Ovary (tissue), 9 donors: Measurements from ENCODE around the gene CACNA2D3. TPM values are rescaled to one million over a fixed set of nuclear protein-coding genes. Genes with fewer than 3 reads are reported as not detected.

Experiments
- DNase-seq, 5 donors: peaks; one replicate each; pipeline ENCODE4 v3.0.0-alpha.2; 2019 to 2020
- H3K27ac ChIP-seq, 2 donors: fragments of 200-600 bp; one replicate each; pipeline versions ENCODE4 v1.5.1 to v1.8.0; 2019 to 2022
- H3K27me3 ChIP-seq: fragments of 200-600 bp; one replicate; pipeline ENCODE4 v1.8.0; 2022
- H3K36me3 ChIP-seq: fragments of 200-600 bp; sonication (generic); one replicate; pipeline ENCODE4 v1.5.1; 2019
- H3K4me1 ChIP-seq: one replicate; pipeline ENCODE4 v1.8.1; 2013; ENCODE audit warnings: mild to moderate bottlenecking, moderate library complexity; ENCODE audit not compliant: insufficient read depth
- H3K4me3 ChIP-seq: fragments of 200-600 bp; sonication (generic); one replicate; pipeline ENCODE4 v1.5.1; 2017
- H3K9me3 ChIP-seq, 2 donors: fragments of 200-600 bp in 1 of 2; sonication (generic) in 1 of 2; one replicate each; pipeline versions ENCODE4 v1.5.1 to v1.8.1; 2013 to 2019; ENCODE audit warnings: mild to moderate bottlenecking in 1 of 2, moderate library complexity in 1 of 2
- CTCF ChIP-seq, 3 donors: fragments of 450-650 bp in 2 of 3; fragments of 200-600 bp in 1 of 3; IDR thresholded peaks; one replicate each; pipeline versions ENCODE4 v1.5.1 to v1.8.0; 2016 to 2022; ENCODE audit warnings: antibody characterized with exemption in 3 of 3, mild to moderate bottlenecking in 1 of 3
- EP300 ChIP-seq: sonication (generic); formaldehyde crosslinking; IDR thresholded peaks from one replicate; pipeline ENCODE4 v1.6.1; 2017; ENCODE audit warnings: antibody characterized with exemption
- POLR2A ChIP-seq: fragments of 450-650 bp; IDR thresholded peaks from one replicate; pipeline ENCODE4 v1.6.1; 2017; ENCODE audit warnings: antibody characterized with exemption, mild to moderate bottlenecking, moderate library complexity
- WGBS, 3 donors: extraction: QIAGEN DNeasy Blood & Tissue Kit in 1 of 3; methylation state at CpG; one replicate each; pipeline versions ENCODE4 v1.1.5 to v1.1.7; 2013 to 2017; 5-methylcytosine and 5-hydroxymethylcytosine counted together
- intact Hi-C, 4 donors: fragments of 100-400 bp; cut with DNase I; formaldehyde crosslinking; loops; one replicate each; pipeline versions ENCODE4 v1.11.0 to v1.15.1; 2022 to 2023
- polyA plus RNA-seq, 2 donors: library from polyadenylated mRNA; stranded (reverse); fragments of 200-250 nt in 1 of 2; fragments of 350-450 nt in 1 of 2; fragmentation: Illumina TruSeq in 1 of 2; extraction: RNeasy Lipid Tissue Mini Kit (QIAGEN cat#74804) in 1 of 2; gene quantifications; one replicate each; pipeline ENCODE4 v1.2.3, GENCODE V29; 2013 to 2014
- total RNA-seq, 7 donors: library from RNA; depleted of rRNA in 2 of 7; stranded (reverse); fragments of >200 nt in 2 of 7; fragmentation: NEBNext Ultra II Directional in 3 of 7; extraction: Animal tissue kit (Norgen Biotek cat#: 25700) in 3 of 7; gene quantifications; one replicate each; pipeline versions ENCODE4 v1.1.0 to v1.2.4, GENCODE V29; 2016 to 2023
- donor health status: DM: no; HTN: no; CAD: no; lungs with moderate emphysema.
- donor health status: DM: no; HTN: no; CAD: no.
- donor health status: Bipolar disorder and iron deficiency.
- donor health status: DM: yes; HTN: yes; CAD: no.
- donor health status: DM: no; HTN: no; CAD: no.
- donor health status: DM: yes; HTN: yes; CAD: no.

Gene CACNA2D3
- total and polyA plus RNA-seq, 9 donors, result 2.0 to 10.1 (median 4.7) TPM

- TF ChIP-seq CTCF (IDR thresholded peaks at IDR 0.05) (no peak), EP300 (no peak), POLR2A (no peak)
- Histone ChIP-seq H3K9me3 (no peaks in the 10 kb centered on the region), H3K4me3 (no peak overlapping the region), H3K27me3 (no peaks in the 10 kb centered on the region), H3K36me3 (no peaks in the 10 kb centered on the region), H3K4me1 (no peaks in the 10 kb centered on the region), H3K27ac (no peak overlapping the region)
- intact Hi-C loops, result no loop called here
- no peak for DNase-seq
Measured at GRCh38 chr3:54783611-54784010, 661.3 kb downstream of the CACNA2D3 start.

GRCh38 chr3:54784021-54784420, 661.7 kb downstream of the CACNA2D3 start:
- Histone ChIP-seq H3K27me3 (no peaks in the 10 kb centered on the region), H3K9me3 (no peaks in the 10 kb centered on the region), H3K4me3 (no peak overlapping the region), H3K27ac (no peak overlapping the region), H3K4me1 (no peaks in the 10 kb centered on the region), H3K36me3 (no peaks in the 10 kb centered on the region)
- intact Hi-C loops, result no loop called here
- TF ChIP-seq CTCF (IDR thresholded peaks at IDR 0.05) (no peak), POLR2A (no peak), EP300 (no peak)
- WGBS, 3 donors, result 48 to 77% (median 49%) methylated on average over 5 of the region's 5 CpGs
- no peak for DNase-seq

GRCh38 chr3:54785976-54786375, 663.6 kb downstream of the CACNA2D3 start:
- WGBS, 3 donors, result 91 to 93% (median 93%) methylated on average over 3 of the region's 3 CpGs
- no peaks in the 10 kb centered on the region for H3K4me1 ChIP-seq
- intact Hi-C loops, result no loop called here
- H3K36me3 ChIP-seq, result no peaks in the 10 kb centered on the region
- no peak for DNase-seq
- H3K4me3 ChIP-seq, result no peak overlapping the region
- H3K27me3 ChIP-seq, result no peaks in the 10 kb centered on the region
- no peaks in the 10 kb centered on the region for H3K9me3 ChIP-seq
- TF ChIP-seq POLR2A, result no peak
- TF ChIP-seq EP300, result no peak
- TF ChIP-seq CTCF (IDR thresholded peaks at IDR 0.05), result no peak
- H3K27ac ChIP-seq, result no peak overlapping the region

GRCh38 chr3:54790051-54790450, 667.7 kb downstream of the CACNA2D3 start:
- H3K36me3 ChIP-seq, result no peaks in the 10 kb centered on the region
- 82 to 84% (median 84%) methylated on average over 3 of the region's 3 CpGs for WGBS, 3 donors
- no peaks in the 10 kb centered on the region for H3K27me3 ChIP-seq
- no peaks in the 10 kb centered on the region for H3K9me3 ChIP-seq
- H3K4me1 ChIP-seq, result no peaks in the 10 kb centered on the region
- no peak overlapping the region for H3K27ac ChIP-seq
- no peak overlapping the region for H3K4me3 ChIP-seq
- intact Hi-C loops, result no loop called here
- DNase-seq, result no peak
- TF ChIP-seq POLR2A (no peak), CTCF (IDR thresholded peaks at IDR 0.05) (no peak), EP300 (no peak)
